ENCODE measurements around the gene TTYH1.

DNA sequence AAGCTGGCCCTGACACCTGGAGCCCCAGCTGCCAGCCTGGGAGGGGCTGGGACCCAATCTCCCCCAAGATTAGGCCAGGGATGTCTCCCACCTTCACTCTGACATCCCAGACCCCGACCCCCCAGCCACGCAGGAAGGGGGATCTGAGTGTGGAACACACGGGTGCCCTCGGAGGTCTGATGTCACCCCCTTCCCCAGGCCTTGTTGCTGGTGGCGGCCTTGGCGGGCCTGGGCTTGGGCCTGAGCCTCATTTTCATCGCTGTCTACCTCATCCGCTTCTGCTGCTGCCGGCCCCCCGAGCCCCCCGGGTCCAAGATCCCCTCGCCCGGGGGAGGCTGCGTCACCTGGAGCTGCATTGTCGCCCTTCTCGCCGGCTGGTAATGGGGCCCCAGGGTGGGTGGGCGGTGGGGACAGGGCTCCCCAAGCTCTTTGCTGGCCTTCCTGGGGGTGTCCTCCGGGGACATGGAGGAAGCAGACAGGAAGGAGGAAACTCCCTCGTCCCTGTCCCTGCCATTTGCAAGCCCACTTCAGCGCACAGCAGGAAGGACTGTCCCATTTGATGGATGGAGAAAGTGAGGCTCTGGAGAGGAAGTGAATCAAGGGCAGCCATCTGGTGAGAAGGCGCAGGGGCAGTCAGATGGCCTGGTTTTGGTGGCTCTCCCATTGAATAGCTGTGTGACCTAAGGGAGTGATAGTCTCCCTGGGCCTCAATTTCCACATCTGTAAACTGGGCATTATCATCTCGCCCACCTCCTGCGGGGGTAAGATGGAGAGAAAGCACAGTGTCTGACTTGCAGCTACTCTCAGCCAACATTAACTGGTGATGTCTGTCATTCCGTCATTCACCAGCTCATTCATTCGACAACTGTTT is 3.9 kb downstream of the TTYH1 start:
- TF ChIP-seq, protein P1, sequence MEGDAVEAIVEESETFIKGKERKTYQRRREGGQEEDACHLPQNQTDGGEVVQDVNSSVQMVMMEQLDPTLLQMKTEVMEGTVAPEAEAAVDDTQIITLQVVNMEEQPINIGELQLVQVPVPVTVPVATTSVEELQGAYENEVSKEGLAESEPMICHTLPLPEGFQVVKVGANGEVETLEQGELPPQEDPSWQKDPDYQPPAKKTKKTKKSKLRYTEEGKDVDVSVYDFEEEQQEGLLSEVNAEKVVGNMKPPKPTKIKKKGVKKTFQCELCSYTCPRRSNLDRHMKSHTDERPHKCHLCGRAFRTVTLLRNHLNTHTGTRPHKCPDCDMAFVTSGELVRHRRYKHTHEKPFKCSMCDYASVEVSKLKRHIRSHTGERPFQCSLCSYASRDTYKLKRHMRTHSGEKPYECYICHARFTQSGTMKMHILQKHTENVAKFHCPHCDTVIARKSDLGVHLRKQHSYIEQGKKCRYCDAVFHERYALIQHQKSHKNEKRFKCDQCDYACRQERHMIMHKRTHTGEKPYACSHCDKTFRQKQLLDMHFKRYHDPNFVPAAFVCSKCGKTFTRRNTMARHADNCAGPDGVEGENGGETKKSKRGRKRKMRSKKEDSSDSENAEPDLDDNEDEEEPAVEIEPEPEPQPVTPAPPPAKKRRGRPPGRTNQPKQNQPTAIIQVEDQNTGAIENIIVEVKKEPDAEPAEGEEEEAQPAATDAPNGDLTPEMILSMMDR (IDR thresholded peaks at IDR 0.05) = no peak
- TF ChIP-seq POLR2A (IDR thresholded peaks at IDR 0.05) = no peak

All from adrenal gland (tissue), 5 donors.